Muscle of arm (tissue), 12 donors: Measurements from ENCODE around the gene FABP3. TPM values are rescaled to one million over a fixed set of nuclear protein-coding genes. Genes with fewer than 3 reads are reported as not detected.

Experiments
- DNase-seq: peaks from one replicate; pipeline ENCODE4 v3.0.0-alpha.2; 2013
- polyA plus RNA-seq, 12 donors: library from polyadenylated mRNA; unstranded; fragments of 120-200 nt; gene quantifications; one replicate each; pipeline ENCODE4 v1.2.1, GENCODE V29; 2013; ENCODE audit not compliant: insufficient read length in 12 of 12

Gene FABP3
- polyA plus RNA-seq, 12 donors, result 96.3 to 205 (median 159) TPM; not detected in 1

GRCh38 chr1:31324992-31325391 lies 47.9 kb downstream of the FABP3 start:
- DNase-seq, result no peak

- DNase-seq, result no peak
Observed at GRCh38 chr1:31324093-31324492, 48.8 kb downstream of the FABP3 start.

- no peak for DNase-seq
Observed at GRCh38 chr1:31318146-31318545, 54.7 kb downstream of the FABP3 start.

GRCh38 chr1:31315902-31316301 lies 57.0 kb downstream of the FABP3 start:
- DNase-seq, result no peak

Other genes with a start within 250 kb of the FABP3 start
- 1 to 10 TPM in 9 of 12 donors, under 1 TPM in 2, not detected in 1; 0.90 to 9.1 (median 1.9) TPM for gene NKAIN1, start 133.2 kb downstream of the FABP3 start, polyA plus RNA-seq
- gene SNRNP40, start 76.3 kb downstream of the FABP3 start, polyA plus RNA-seq, result 10 to 100 TPM in 11 of 12 donors, not detected in 1; 31.0 to 49.2 (median 42.2) TPM
- 10 to 100 TPM in 11 of 12 donors, not detected in 1; 21.0 to 49.2 (median 28.9) TPM for gene ZCCHC17, start 76.0 kb downstream of the FABP3 start, polyA plus RNA-seq
- 10 to 100 TPM in 11 of 12 donors, not detected in 1; 23.6 to 44.2 (median 32.3) TPM for gene SERINC2, start 40.1 kb upstream of the FABP3 start, polyA plus RNA-seq
- gene TINAGL1, start 203.4 kb upstream of the FABP3 start, polyA plus RNA-seq, result 10 to 100 TPM in 11 of 12 donors, not detected in 1; 18.0 to 45.1 (median 21.1) TPM
- 1 to 10 TPM in 1 of 12 donors, under 1 TPM in 4, not detected in 7; 0.15 to 1.2 (median 0.23) TPM for gene HCRTR1, start 244.6 kb upstream of the FABP3 start, polyA plus RNA-seq